Measurements from ENCODE around the gene CHRNA7. TPM values are rescaled to one million over a fixed set of nuclear protein-coding genes. Genes with fewer than 3 reads are reported as not detected.

Gene CHRNA7
- total and polyA plus RNA-seq, 12 donors: 0.44 to 2.7 (median 1.1) TPM; not detected in 1

- intact Hi-C loops (cut with DNase I): loop anchor here in 1 of 10 donors (5.0 kb wide), 1 partner anchor 47 kb away; no protein-coding TSS in a partner anchor
- TF ChIP-seq, protein P1, sequence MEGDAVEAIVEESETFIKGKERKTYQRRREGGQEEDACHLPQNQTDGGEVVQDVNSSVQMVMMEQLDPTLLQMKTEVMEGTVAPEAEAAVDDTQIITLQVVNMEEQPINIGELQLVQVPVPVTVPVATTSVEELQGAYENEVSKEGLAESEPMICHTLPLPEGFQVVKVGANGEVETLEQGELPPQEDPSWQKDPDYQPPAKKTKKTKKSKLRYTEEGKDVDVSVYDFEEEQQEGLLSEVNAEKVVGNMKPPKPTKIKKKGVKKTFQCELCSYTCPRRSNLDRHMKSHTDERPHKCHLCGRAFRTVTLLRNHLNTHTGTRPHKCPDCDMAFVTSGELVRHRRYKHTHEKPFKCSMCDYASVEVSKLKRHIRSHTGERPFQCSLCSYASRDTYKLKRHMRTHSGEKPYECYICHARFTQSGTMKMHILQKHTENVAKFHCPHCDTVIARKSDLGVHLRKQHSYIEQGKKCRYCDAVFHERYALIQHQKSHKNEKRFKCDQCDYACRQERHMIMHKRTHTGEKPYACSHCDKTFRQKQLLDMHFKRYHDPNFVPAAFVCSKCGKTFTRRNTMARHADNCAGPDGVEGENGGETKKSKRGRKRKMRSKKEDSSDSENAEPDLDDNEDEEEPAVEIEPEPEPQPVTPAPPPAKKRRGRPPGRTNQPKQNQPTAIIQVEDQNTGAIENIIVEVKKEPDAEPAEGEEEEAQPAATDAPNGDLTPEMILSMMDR (IDR thresholded peaks at IDR 0.05): no peak
- Histone ChIP-seq H3K27ac (no peak overlapping the region), H3K36me3 (no peaks in the 10 kb centered on the region), H3K4me3 (no peak overlapping the region), H3K9me3 (no peaks in the 10 kb centered on the region), H3K27me3 (peaks cover 0 to 23% (median 12%) of the 10 kb centered on the region in 7 donors), H3K4me1 (no peaks in the 10 kb centered on the region)
- DNase-seq (no peak), ATAC-seq (peak in 1 of 8 donors; percentile 78)
- 80% methylated on average over 10 of the region's 10 CpGs for WGBS, 2 donors
Observed at GRCh38 chr15:32099956-32100684, 69.8 kb downstream of the CHRNA7 start.

DNA sequence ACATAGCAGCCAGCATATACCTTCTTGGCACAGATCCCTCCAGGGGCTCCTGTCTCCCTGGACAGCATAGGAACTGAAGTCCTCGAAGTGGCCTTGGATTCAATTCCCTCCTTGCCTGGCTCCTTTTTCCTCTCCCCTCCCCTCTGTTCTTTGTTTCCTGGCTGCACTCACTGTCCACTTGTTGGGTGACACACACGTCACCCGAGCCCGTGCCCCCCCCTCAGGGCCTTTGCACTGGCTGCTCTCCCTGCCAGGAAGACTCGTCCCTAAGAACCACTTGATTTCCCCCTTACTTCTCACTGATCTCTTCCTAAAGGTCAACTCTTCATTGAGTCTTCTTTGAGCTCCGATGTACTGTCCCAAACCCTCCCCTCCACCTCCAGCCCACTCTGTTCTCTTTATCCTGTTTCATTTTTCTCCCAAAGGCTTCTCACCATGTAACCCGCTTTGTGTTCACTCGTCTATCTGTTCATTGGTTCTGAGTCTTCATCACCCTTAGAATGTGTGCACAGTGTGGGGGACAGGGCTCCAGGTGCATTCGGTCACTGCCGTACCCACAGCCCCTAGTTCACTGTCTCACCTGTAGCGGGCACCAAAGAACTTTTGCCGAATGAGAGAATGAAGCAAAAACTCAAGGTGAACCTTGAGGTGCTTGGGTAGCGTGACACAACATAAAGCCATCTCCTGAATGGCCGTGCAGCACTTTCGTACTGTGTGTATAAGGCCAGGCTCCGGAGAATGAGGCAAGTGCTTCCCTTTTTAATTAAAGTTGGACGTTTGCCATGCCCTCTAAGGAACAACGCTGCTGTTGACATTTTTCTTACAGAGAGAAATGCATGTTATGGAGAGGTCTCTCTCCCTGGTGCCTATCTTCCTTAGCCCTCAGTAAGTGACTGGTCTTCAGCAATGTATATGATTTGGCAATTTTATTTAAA lies 74.0 kb downstream of the CHRNA7 start:
- intact Hi-C loops (cut with DNase I): loop anchor here in 1 of 10 donors (5.0 kb wide), 1 partner anchor 43 kb away; no protein-coding TSS in a partner anchor
- DNase-seq (peak in 1 of 2 donors; percentile 18), ATAC-seq (peak in 3 of 8 donors; percentile 30 to 56 (median 47))
- H3K4me3 ChIP-seq: no peak overlapping the region
- peaks cover 0 to 4% (median 0%) of the 10 kb centered on the region in 7 donors for H3K27me3 ChIP-seq
- H3K4me1 ChIP-seq: peaks cover 0 to 15% (median 11%) of the 10 kb centered on the region in 9 donors
- TF ChIP-seq, protein P1 (IDR thresholded peaks at IDR 0.05): no peak
- H3K27ac ChIP-seq: no peak overlapping the region
- WGBS, 2 donors: 68 to 72% methylated on average over 18 of the region's 18 CpGs
- no peaks in the 10 kb centered on the region for H3K9me3 ChIP-seq
- no peaks in the 10 kb centered on the region for H3K36me3 ChIP-seq

DNA sequence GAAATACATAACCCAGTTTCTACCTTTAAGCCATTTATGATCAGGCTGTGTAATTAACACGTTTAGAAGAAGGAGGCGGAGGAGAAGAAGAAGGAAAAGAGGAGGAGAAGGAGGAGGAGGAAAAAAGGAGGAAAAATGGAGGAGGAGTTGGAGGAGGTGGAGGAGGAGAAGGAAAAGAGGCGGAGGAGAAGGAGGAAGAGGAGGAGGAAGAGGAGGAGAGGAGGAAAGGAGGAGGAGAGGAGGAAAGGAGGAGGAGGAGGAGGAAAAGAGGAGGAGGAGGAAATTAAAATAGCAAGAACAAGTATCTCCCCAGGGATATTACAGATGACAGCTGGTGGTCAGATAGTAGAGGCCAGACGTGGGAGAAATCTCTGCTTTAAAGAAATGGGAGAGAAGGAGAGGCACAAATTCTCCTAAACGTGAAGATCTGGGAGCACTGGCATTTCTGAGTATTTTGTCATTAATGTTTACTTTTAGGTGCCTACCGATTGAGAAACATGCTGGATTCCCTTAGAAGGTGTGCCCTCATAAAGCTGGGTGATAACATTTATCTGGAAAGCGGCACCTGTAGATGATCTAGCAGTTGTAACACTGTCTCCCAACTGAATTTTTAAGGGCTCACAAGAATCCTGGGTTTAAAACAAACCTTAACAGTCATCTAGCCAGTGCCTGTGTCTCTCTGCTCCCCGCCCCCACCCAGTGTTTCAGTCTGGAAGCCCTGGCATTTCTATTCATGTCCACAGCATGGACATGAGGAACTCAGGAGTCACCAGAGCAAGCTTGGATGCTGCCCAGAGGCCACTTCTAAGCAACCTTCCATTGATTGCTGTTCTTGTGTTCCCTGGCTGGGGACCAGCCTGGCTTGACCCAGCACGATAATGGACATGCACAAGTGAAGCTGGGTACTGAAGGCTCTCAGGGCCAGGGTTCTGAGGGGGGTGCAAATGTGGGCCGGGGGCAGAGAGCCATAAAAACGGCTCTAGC lies 75.2 kb downstream of the CHRNA7 start:
- Histone ChIP-seq H3K36me3 (no peaks in the 10 kb centered on the region), H3K27ac (peak overlapping the region in 1 of 10 donors; percentile 46), H3K27me3 (peaks cover 0 to 11% (median 0%) of the 10 kb centered on the region in 7 donors), H3K4me3 (no peak overlapping the region), H3K9me3 (no peaks in the 10 kb centered on the region), H3K4me1 (peaks cover 0 to 15% (median 11%) of the 10 kb centered on the region in 9 donors)
- TF ChIP-seq, protein P1 (IDR thresholded peaks at IDR 0.05): no peak
- ATAC-seq (peak; percentile 52 to 95 (median 78)), DNase-seq (peak; percentile 33 to 64)
- 48 to 49% methylated on average over 11 of the region's 11 CpGs for WGBS, 2 donors
- intact Hi-C loops (cut with DNase I): loop anchor here in 1 of 10 donors (5.0 kb wide), 1 partner anchor 838 kb away; no protein-coding TSS in a partner anchor
